ENCODE data around the gene ZFPL1. TPM values are rescaled to one million over a fixed set of nuclear protein-coding genes. Genes with fewer than 3 reads are reported as not detected.

Gene ZFPL1
- total and polyA plus RNA-seq, 10 of the 15 experiments (the other 5 are each of a cell fraction or from before 2014, with no cell fraction given): 2.2 to 37.8 (median 27.0) TPM

GRCh38 chr11:65040847-65041622, 43.0 kb upstream of the ZFPL1 start, which contains the start of gene SAC3D1 (continued):
- TF ChIP-seq CTCF (IDR thresholded peaks at IDR 0.05 in 2 of 3, conservative IDR thresholded peaks at IDR 0.05 in 1 of 3; ENCODE audit: control insufficient read depth in 2 of 3, extremely low read depth in 1 of 3, insufficient read depth in 1 of 3, low read depth in 3 of 3, low read length in 3 of 3): no peak
- peak; percentile 67 for TF ChIP-seq E2F4 (IDR thresholded peaks at IDR 0.05; ENCODE audit: low read depth, low read length)
- TF ChIP-seq POLR2A (IDR thresholded peaks at IDR 0.05; ENCODE audit: low read depth, low read length): peak; percentile 71
- TF ChIP-seq ZNF622 (IDR thresholded peaks at IDR 0.05): no peak
- TF ChIP-seq YY1 (IDR thresholded peaks at IDR 0.05; ENCODE audit: low read depth, low read length): peak; percentile 71
- TF ChIP-seq LARP7 (IDR thresholded peaks at IDR 0.05): peak; percentile 96; the same call in 1 of the 2 replicates
- no peak for TF ChIP-seq SREBF1 (IDR thresholded peaks at IDR 0.05; ENCODE audit: low read length)
- TF ChIP-seq TBL1XR1 (IDR thresholded peaks at IDR 0.05; ENCODE audit: low read depth, low read length): no peak
- no peak for TF ChIP-seq EZH2 (IDR thresholded peaks at IDR 0.05; ENCODE audit: borderline replicate concordance, control insufficient read depth, low read depth, low read length)
- TF ChIP-seq, protein P1, sequence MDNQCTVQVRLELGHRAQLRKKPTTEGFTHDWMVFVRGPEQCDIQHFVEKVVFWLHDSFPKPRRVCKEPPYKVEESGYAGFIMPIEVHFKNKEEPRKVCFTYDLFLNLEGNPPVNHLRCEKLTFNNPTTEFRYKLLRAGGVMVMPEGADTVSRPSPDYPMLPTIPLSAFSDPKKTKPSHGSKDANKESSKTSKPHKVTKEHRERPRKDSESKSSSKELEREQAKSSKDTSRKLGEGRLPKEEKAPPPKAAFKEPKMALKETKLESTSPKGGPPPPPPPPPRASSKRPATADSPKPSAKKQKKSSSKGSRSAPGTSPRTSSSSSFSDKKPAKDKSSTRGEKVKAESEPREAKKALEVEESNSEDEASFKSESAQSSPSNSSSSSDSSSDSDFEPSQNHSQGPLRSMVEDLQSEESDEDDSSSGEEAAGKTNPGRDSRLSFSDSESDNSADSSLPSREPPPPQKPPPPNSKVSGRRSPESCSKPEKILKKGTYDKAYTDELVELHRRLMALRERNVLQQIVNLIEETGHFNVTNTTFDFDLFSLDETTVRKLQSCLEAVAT (IDR thresholded peaks at IDR 0.05): peak; percentile 55; the same call in 1 of the 2 replicates
- TF ChIP-seq NR2F1 (conservative IDR thresholded peaks at IDR 0.05): peak; percentile 53
- peak; percentile 34 for TF ChIP-seq SP1 (IDR thresholded peaks at IDR 0.05; ENCODE audit: low read depth, low read length)
- TF ChIP-seq ATF7 (IDR thresholded peaks at IDR 0.05; ENCODE audit: low read depth): peak; percentile 22; the same call in 1 of the 2 replicates
- peak; percentile 62 for TF ChIP-seq MXI1 (IDR thresholded peaks at IDR 0.05; ENCODE audit: low read depth, low read length)
- TF ChIP-seq NR2C2 (IDR thresholded peaks at IDR 0.05; ENCODE audit: borderline replicate concordance, control insufficient read depth, insufficient read length, low read depth): no peak
- TF ChIP-seq NR2C1 (IDR thresholded peaks at IDR 0.05): peak; percentile 91
- 0 out of 2 replicates have a peak, but pooled peaks have one; percentile 8 for TF ChIP-seq NRF1 (conservative IDR thresholded peaks at IDR 0.05; ENCODE audit: low read depth, low read length)
- no peak for TF ChIP-seq STAT3 (IDR thresholded peaks at IDR 0.05; ENCODE audit: low read depth, low read length)
- TF ChIP-seq JUNB (IDR thresholded peaks at IDR 0.05): no peak
- peak; percentile 70 for TF ChIP-seq IKZF1 (conservative IDR thresholded peaks at IDR 0.05)
- TF ChIP-seq HDGF (IDR thresholded peaks at IDR 0.05): peak; percentile 91
- TF ChIP-seq RUNX3 (IDR thresholded peaks at IDR 0.05; ENCODE audit: low read length): peak; percentile 85
- TF ChIP-seq, protein P2, sequence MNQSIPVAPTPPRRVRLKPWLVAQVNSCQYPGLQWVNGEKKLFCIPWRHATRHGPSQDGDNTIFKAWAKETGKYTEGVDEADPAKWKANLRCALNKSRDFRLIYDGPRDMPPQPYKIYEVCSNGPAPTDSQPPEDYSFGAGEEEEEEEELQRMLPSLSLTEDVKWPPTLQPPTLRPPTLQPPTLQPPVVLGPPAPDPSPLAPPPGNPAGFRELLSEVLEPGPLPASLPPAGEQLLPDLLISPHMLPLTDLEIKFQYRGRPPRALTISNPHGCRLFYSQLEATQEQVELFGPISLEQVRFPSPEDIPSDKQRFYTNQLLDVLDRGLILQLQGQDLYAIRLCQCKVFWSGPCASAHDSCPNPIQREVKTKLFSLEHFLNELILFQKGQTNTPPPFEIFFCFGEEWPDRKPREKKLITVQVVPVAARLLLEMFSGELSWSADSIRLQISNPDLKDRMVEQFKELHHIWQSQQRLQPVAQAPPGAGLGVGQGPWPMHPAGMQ (IDR thresholded peaks at IDR 0.05; ENCODE audit: borderline replicate concordance): no peak; the same call in 1 of the 2 replicates
- TF ChIP-seq BACH1 (IDR thresholded peaks at IDR 0.05; ENCODE audit: borderline replicate concordance): peak; percentile 50; the same call in 1 of the 2 replicates
- TF ChIP-seq POLR2AphosphoS2 (IDR thresholded peaks at IDR 0.05; ENCODE audit: low read depth, low read length): 0 out of 2 replicates have a peak, but pooled peaks have one; percentile 43
- no peak for TF ChIP-seq MTA3 (IDR thresholded peaks at IDR 0.05; ENCODE audit: borderline replicate concordance, low read length)
- 0 out of 2 replicates have a peak, but pooled peaks have one; percentile 79 for TF ChIP-seq NFXL1 (IDR thresholded peaks at IDR 0.05; ENCODE audit: borderline replicate concordance)
- TF ChIP-seq CREB1 (IDR thresholded peaks at IDR 0.05; ENCODE audit: low read depth): peak; percentile 46; the same call in 1 of the 2 replicates

Measured in GM12878 (cell line).